GM23338 (cell line): ENCODE data around the gene DLGAP4. TPM values are rescaled to one million over a fixed set of nuclear protein-coding genes. Genes with fewer than 3 reads are reported as not detected.

Experiments
- ATAC-seq: fragments of 200-7000 bp; cut with Tn5 transposase; 3 replicates; pipeline ENCODE4 v1.9.1; 2020
- DNase-seq: peaks from one replicate; pipeline ENCODE4 v3.0.0-alpha.2; 2015; ENCODE audit warnings: low spot score
- H2AFZ ChIP-seq: fragments of 200-600 bp; sonication (generic); 2 replicates; pipeline ENCODE4 v1.8.0; 2016; ENCODE audit warnings: antibody characterized with exemption, mild to moderate bottlenecking, moderate library complexity
- H3F3A ChIP-seq: fragments of 200-600 bp; sonication (generic); replicated peaks from 2 replicates; pipeline ENCODE4 v1.8.0; 2017; ENCODE audit warnings: antibody characterized with exemption, mixed run types, low read depth
- H3K27ac ChIP-seq: fragments of 200-600 bp; sonication (generic); 2 replicates; pipeline ENCODE4 v1.6.1; 2016; ENCODE audit warnings: low read depth
- H3K27me3 ChIP-seq: fragments of 200-600 bp; sonication (generic); 2 replicates; pipeline ENCODE4 v1.8.0; 2016; ENCODE audit warnings: mild to moderate bottlenecking, mixed run types, moderate library complexity; ENCODE audit not compliant: insufficient read depth
- H3K36me3 ChIP-seq: fragments of 200-600 bp; sonication (generic); 2 replicates; pipeline ENCODE4 v1.8.0; 2016; ENCODE audit warnings: mild to moderate bottlenecking; ENCODE audit not compliant: insufficient read depth
- H3K4me1 ChIP-seq: fragments of 200-600 bp; sonication (generic); 2 replicates; pipeline ENCODE4 v1.8.0; 2016; ENCODE audit warnings: mild to moderate bottlenecking, moderate library complexity; ENCODE audit not compliant: insufficient read depth
- H3K4me2 ChIP-seq: fragments of 200-600 bp; sonication (generic); 2 replicates; pipeline ENCODE4 v1.7.1; 2017; ENCODE audit warnings: mixed run types
- H3K4me3 ChIP-seq: fragments of 200-600 bp; sonication (generic); 2 replicates; pipeline ENCODE4 v1.6.1; 2016; ENCODE audit warnings: mixed run types
- H3K79me2 ChIP-seq: fragments of 200-600 bp; sonication (generic); replicated peaks from 2 replicates; pipeline ENCODE4 v1.8.0; 2017; ENCODE audit warnings: mild to moderate bottlenecking; ENCODE audit not compliant: insufficient read depth
- H3K9me2 ChIP-seq: fragments of 200-600 bp; sonication (generic); 2 replicates; pipeline ENCODE4 v1.8.0; 2017; ENCODE audit not compliant: insufficient read depth
- H4K20me1 ChIP-seq: fragments of 200-600 bp; sonication (generic); replicated peaks from 2 replicates; pipeline ENCODE4 v1.8.0; 2017; ENCODE audit warnings: mild to moderate bottlenecking; ENCODE audit not compliant: insufficient read depth
- H3K27ac Mint-ChIP-seq: 2 replicates; pipeline ENCODE4 v1.8.0; 2020; ENCODE audit warnings: inconsistent platforms, mild to moderate bottlenecking, moderate library complexity, mixed read lengths
- H3K27me3 Mint-ChIP-seq: 3 replicates; pipeline ENCODE4 v1.8.0; 2022; ENCODE audit warnings: low read depth, mild to moderate bottlenecking, moderate library complexity, mixed read lengths, inconsistent platforms; ENCODE audit not compliant: insufficient read depth, poor library complexity
- H3K36me3 Mint-ChIP-seq: 3 replicates; pipeline ENCODE4 v1.8.0; 2021; ENCODE audit warnings: low read depth, mild to moderate bottlenecking, inconsistent platforms, moderate library complexity, mixed read lengths
- H3K4me1 Mint-ChIP-seq: 3 replicates; pipeline ENCODE4 v1.8.0; 2020; ENCODE audit warnings: mild to moderate bottlenecking, inconsistent platforms, mixed read lengths
- H3K4me3 Mint-ChIP-seq: 3 replicates; pipeline ENCODE4 v1.8.0; 2021; ENCODE audit warnings: moderate library complexity, mild to moderate bottlenecking, inconsistent platforms, mixed read lengths
- H3K9me3 Mint-ChIP-seq: 3 replicates; pipeline ENCODE4 v1.8.0; 2020; ENCODE audit warnings: moderate library complexity, mild to moderate bottlenecking, inconsistent platforms, mixed read lengths
- CREB1 ChIP-seq: fragments of 250-450 bp; sonication (Bioruptor Pico); IDR thresholded peaks from 2 replicates; pipeline ENCODE4 v1.5.0; 2020; ENCODE audit warnings: low read depth, mild to moderate bottlenecking, moderate library complexity
- EZH2 ChIP-seq: fragments of 200-600 bp; sonication (generic); IDR thresholded peaks from one replicate; pipeline ENCODE4 v1.8.0; 2017; ENCODE audit warnings: antibody characterized with exemption, mild to moderate bottlenecking, low read depth; ENCODE audit not compliant: unreplicated experiment
- EZH2phosphoT487 ChIP-seq: fragments of 200-600 bp; sonication (generic); IDR thresholded peaks from one replicate; pipeline ENCODE4 v1.8.1; 2018; ENCODE audit warnings: antibody characterized with exemption; ENCODE audit not compliant: unreplicated experiment
- JUNB ChIP-seq: IDR thresholded peaks from one replicate; pipeline ENCODE4 v1.6.1; 2016; ENCODE audit warnings: antibody characterized with exemption; ENCODE audit not compliant: unreplicated experiment
- NANOG ChIP-seq: IDR thresholded peaks from 2 replicates; pipeline ENCODE4 v1.6.1; 2016; ENCODE audit warnings: antibody characterized with exemption, borderline replicate concordance
- POLR2AphosphoS5 ChIP-seq: IDR thresholded peaks from 2 replicates; pipeline ENCODE4 v1.6.1; 2016; ENCODE audit warnings: antibody characterized with exemption, low read depth
- STAT1 ChIP-seq: IDR thresholded peaks from one replicate; pipeline ENCODE4 v1.6.1; 2016; ENCODE audit warnings: antibody characterized with exemption; ENCODE audit not compliant: unreplicated experiment
- ZNF114 ChIP-seq: fragments of 250-450 bp; sonication (Bioruptor Pico); IDR thresholded peaks from 2 replicates; pipeline ENCODE4 v1.5.0; 2020; ENCODE audit warnings: mild to moderate bottlenecking, moderate library complexity
- ZNF331 ChIP-seq: fragments of 250-450 bp; sonication (Bioruptor Pico); IDR thresholded peaks from 2 replicates; pipeline ENCODE4 v1.5.0; 2020; ENCODE audit warnings: low read depth, mild to moderate bottlenecking, moderate library complexity
- polyA plus RNA-seq: library from polyadenylated mRNA; unstranded; fragments of >200 nt; fragmentation: Nextera tagmentation; extraction: Ambion mirVana; gene quantifications from 2 replicates; pipeline ENCODE4 v1.2.1, GENCODE V29; 2016
- total RNA-seq: library from RNA; depleted of rRNA; stranded (reverse); fragments of >200 nt; shearing (Covaris generic); gene quantifications from 2 replicates; pipeline ENCODE4 v1.2.3, GENCODE V29; 2014
- TF ChIP-seq, protein P1 (sequence below): IDR thresholded peaks from one replicate; pipeline ENCODE4 v1.6.1; 2018; ENCODE audit warnings: antibody characterized with exemption; ENCODE audit not compliant: unreplicated experiment
- TF ChIP-seq, protein P2 (sequence below), 2 experiments: fragments of 200-600 bp in 1 of 2; sonication (generic) in 1 of 2; conservative IDR thresholded peaks; 2 replicates each; pipeline versions ENCODE4 v1.5.1 to v1.6.1; 2016 to 2017; ENCODE audit warnings: antibody characterized with exemption in 2 of 2, low read depth in 2 of 2, mild to moderate bottlenecking in 2 of 2, moderate library complexity in 1 of 2
- TF ChIP-seq, protein P3 (sequence below): fragments of 250-450 bp; sonication (Bioruptor Pico); IDR thresholded peaks from 2 replicates; pipeline ENCODE4 v1.5.0; 2020; ENCODE audit warnings: mild to moderate bottlenecking, moderate library complexity
- TF ChIP-seq, protein P4 (sequence below): IDR thresholded peaks from 2 replicates; pipeline ENCODE4 v1.6.1; 2016; ENCODE audit warnings: antibody characterized with exemption

The DLGAP4 gene
- total and polyA plus RNA-seq, 2 experiments from 2014 or later, result 46.1 to 52.2 TPM

DNA sequence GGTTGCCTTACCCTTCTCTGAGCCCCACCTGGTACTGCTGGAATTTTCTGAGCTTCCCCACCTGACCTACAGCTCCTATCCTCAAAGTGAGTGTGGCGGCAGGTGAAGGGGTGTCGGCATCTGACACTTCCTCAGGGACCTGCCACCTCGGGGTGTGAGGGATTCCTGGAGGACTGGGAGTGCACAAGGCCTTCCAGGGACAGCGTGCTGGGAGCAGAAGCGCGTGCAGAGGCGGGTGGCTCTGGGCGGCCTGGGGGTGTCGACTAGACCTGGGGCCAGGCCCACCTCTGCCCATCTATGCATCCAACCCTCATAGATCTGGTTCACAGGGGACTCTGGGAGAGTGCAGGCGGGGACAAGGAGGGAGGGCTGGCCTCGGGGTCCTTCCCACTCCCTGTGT lies 7.8 kb downstream of the DLGAP4 start:
- no peaks in the 10 kb centered on the region for H3K27me3 ChIP-seq
- H3K27ac ChIP-seq, result no peak overlapping the region
- no peak for DNase-seq
- H3K4me1 ChIP-seq, result no peaks in the 10 kb centered on the region
- H4K20me1 ChIP-seq, result no peaks in the 10 kb centered on the region
- H3K9me2 ChIP-seq, result no peaks in the 10 kb centered on the region
- no peak overlapping the region for H3K4me2 ChIP-seq
- no peaks in the 10 kb centered on the region for H3F3A ChIP-seq
- no peak for ATAC-seq
- no peak overlapping the region for H2AFZ ChIP-seq
- peaks cover 4% of the 10 kb centered on the region for H3K4me1 Mint-ChIP-seq
- H3K4me3 Mint-ChIP-seq, result no peak overlapping the region
- H3K36me3 ChIP-seq, result no peaks in the 10 kb centered on the region
- peaks cover 14% of the 10 kb centered on the region for H3K27me3 Mint-ChIP-seq
- H3K4me3 ChIP-seq, result no peak overlapping the region
- TF ChIP-seq EZH2phosphoT487 (no peak), EZH2 (no peak), ZNF331 (CRISPR knock-in tag) (no peak), JUNB (no peak), POLR2AphosphoS5 (no peak), CREB1 (CRISPR knock-in tag) (no peak), STAT1 (no peak), ZNF114 (CRISPR knock-in tag) (no peak), NANOG (no peak)
- TF ChIP-seq, protein P1, sequence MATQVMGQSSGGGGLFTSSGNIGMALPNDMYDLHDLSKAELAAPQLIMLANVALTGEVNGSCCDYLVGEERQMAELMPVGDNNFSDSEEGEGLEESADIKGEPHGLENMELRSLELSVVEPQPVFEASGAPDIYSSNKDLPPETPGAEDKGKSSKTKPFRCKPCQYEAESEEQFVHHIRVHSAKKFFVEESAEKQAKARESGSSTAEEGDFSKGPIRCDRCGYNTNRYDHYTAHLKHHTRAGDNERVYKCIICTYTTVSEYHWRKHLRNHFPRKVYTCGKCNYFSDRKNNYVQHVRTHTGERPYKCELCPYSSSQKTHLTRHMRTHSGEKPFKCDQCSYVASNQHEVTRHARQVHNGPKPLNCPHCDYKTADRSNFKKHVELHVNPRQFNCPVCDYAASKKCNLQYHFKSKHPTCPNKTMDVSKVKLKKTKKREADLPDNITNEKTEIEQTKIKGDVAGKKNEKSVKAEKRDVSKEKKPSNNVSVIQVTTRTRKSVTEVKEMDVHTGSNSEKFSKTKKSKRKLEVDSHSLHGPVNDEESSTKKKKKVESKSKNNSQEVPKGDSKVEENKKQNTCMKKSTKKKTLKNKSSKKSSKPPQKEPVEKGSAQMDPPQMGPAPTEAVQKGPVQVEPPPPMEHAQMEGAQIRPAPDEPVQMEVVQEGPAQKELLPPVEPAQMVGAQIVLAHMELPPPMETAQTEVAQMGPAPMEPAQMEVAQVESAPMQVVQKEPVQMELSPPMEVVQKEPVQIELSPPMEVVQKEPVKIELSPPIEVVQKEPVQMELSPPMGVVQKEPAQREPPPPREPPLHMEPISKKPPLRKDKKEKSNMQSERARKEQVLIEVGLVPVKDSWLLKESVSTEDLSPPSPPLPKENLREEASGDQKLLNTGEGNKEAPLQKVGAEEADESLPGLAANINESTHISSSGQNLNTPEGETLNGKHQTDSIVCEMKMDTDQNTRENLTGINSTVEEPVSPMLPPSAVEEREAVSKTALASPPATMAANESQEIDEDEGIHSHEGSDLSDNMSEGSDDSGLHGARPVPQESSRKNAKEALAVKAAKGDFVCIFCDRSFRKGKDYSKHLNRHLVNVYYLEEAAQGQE, result no peak
- TF ChIP-seq, protein P2, sequence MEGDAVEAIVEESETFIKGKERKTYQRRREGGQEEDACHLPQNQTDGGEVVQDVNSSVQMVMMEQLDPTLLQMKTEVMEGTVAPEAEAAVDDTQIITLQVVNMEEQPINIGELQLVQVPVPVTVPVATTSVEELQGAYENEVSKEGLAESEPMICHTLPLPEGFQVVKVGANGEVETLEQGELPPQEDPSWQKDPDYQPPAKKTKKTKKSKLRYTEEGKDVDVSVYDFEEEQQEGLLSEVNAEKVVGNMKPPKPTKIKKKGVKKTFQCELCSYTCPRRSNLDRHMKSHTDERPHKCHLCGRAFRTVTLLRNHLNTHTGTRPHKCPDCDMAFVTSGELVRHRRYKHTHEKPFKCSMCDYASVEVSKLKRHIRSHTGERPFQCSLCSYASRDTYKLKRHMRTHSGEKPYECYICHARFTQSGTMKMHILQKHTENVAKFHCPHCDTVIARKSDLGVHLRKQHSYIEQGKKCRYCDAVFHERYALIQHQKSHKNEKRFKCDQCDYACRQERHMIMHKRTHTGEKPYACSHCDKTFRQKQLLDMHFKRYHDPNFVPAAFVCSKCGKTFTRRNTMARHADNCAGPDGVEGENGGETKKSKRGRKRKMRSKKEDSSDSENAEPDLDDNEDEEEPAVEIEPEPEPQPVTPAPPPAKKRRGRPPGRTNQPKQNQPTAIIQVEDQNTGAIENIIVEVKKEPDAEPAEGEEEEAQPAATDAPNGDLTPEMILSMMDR (conservative IDR thresholded peaks at IDR 0.05; ENCODE audit: low read depth in 2 of 2), result no peak
- TF ChIP-seq, protein P3, sequence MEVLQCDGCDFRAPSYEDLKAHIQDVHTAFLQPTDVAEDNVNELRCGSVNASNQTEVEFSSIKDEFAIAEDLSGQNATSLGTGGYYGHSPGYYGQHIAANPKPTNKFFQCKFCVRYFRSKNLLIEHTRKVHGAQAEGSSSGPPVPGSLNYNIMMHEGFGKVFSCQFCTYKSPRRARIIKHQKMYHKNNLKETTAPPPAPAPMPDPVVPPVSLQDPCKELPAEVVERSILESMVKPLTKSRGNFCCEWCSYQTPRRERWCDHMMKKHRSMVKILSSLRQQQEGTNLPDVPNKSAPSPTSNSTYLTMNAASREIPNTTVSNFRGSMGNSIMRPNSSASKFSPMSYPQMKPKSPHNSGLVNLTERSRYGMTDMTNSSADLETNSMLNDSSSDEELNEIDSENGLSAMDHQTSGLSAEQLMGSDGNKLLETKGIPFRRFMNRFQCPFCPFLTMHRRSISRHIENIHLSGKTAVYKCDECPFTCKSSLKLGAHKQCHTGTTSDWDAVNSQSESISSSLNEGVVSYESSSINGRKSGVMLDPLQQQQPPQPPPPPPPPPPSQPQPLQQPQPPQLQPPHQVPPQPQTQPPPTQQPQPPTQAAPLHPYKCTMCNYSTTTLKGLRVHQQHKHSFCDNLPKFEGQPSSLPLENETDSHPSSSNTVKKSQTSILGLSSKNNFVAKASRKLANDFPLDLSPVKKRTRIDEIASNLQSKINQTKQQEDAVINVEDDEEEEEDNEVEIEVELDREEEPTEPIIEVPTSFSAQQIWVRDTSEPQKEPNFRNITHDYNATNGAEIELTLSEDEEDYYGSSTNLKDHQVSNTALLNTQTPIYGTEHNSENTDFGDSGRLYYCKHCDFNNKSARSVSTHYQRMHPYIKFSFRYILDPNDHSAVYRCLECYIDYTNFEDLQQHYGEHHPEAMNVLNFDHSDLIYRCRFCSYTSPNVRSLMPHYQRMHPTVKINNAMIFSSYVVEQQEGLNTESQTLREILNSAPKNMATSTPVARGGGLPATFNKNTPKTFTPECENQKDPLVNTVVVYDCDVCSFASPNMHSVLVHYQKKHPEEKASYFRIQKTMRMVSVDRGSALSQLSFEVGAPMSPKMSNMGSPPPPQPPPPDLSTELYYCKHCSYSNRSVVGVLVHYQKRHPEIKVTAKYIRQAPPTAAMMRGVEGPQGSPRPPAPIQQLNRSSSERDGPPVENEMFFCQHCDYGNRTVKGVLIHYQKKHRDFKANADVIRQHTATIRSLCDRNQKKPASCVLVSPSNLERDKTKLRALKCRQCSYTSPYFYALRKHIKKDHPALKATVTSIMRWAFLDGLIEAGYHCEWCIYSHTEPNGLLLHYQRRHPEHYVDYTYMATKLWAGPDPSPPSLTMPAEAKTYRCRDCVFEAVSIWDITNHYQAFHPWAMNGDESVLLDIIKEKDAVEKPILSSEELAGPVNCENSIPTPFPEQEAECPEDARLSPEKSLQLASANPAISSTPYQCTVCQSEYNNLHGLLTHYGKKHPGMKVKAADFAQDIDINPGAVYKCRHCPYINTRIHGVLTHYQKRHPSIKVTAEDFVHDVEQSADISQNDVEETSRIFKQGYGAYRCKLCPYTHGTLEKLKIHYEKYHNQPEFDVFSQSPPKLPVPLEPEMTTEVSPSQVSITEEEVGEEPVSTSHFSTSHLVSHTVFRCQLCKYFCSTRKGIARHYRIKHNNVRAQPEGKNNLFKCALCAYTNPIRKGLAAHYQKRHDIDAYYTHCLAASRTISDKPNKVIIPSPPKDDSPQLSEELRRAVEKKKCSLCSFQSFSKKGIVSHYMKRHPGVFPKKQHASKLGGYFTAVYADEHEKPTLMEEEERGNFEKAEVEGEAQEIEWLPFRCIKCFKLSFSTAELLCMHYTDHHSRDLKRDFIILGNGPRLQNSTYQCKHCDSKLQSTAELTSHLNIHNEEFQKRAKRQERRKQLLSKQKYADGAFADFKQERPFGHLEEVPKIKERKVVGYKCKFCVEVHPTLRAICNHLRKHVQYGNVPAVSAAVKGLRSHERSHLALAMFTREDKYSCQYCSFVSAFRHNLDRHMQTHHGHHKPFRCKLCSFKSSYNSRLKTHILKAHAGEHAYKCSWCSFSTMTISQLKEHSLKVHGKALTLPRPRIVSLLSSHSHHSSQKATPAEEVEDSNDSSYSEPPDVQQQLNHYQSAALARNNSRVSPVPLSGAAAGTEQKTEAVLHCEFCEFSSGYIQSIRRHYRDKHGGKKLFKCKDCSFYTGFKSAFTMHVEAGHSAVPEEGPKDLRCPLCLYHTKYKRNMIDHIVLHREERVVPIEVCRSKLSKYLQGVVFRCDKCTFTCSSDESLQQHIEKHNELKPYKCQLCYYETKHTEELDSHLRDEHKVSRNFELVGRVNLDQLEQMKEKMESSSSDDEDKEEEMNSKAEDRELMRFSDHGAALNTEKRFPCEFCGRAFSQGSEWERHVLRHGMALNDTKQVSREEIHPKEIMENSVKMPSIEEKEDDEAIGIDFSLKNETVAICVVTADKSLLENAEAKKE, result no peak
- TF ChIP-seq, protein P4, sequence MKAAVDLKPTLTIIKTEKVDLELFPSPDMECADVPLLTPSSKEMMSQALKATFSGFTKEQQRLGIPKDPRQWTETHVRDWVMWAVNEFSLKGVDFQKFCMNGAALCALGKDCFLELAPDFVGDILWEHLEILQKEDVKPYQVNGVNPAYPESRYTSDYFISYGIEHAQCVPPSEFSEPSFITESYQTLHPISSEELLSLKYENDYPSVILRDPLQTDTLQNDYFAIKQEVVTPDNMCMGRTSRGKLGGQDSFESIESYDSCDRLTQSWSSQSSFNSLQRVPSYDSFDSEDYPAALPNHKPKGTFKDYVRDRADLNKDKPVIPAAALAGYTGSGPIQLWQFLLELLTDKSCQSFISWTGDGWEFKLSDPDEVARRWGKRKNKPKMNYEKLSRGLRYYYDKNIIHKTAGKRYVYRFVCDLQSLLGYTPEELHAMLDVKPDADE, result no peak
- H3K36me3 Mint-ChIP-seq, result no peaks in the 10 kb centered on the region; the same call in 2 of the 3 replicates
- no peak overlapping the region for H3K27ac Mint-ChIP-seq
- no peaks in the 10 kb centered on the region for H3K79me2 ChIP-seq
- H3K9me3 Mint-ChIP-seq, result no peaks in the 10 kb centered on the region
